Fibroblast of villous mesenchyme (primary cell): ENCODE measurements around the gene MICAL2. TPM values are rescaled to one million over a fixed set of nuclear protein-coding genes. Genes with fewer than 3 reads are reported as not detected.

ENCODE experiments used
- DNase-seq: peaks from one replicate; pipeline ENCODE4 v3.0.0-alpha.2; 2010; ENCODE audit warnings: low read depth
- H3K4me3 ChIP-seq: 2 replicates; pipeline ENCODE4 v1.5.1; 2011; ENCODE audit warnings: low read depth, mild to moderate bottlenecking, low read length
- total RNA-seq: library from RNA; depleted of rRNA; stranded (reverse); fragments of >200 nt; gene quantifications from 2 replicates; pipeline ENCODE4 v1.2.3, GENCODE V29; 2012
- TF ChIP-seq, protein P1 (sequence below): IDR thresholded peaks from 2 replicates; pipeline ENCODE4 v1.5.1; 2012; ENCODE audit warnings: low read depth, mild to moderate bottlenecking, low read length; ENCODE audit not compliant: insufficient read depth

Gene MICAL2
- total RNA-seq, 1 donor = 164 TPM

DNA sequence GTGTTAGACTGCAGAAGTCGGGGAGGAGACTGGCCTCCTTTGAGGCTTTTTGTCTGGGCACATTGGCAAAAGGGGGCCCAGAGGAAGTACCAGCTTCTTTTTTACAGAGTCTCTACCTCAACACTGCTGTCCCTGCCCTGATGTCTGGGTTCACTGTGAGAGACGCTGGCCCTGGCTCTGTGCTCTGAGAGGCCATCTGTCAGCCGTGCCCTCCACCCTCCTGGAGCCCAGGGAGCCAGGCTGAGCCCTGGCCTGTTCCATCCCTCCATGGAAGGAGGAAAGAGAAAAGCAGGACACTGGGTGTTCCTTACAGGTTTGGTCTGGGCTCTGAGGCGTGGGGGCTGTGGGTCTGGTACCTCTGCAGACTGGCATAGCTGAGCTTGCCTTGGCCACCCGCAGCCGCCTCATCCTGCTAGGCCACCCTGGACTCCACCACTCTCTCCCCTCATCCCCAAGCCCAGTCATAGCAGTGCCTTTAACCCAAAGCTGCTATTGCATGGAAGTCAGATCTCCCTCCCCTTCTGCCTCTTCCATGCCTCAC lies 161.5 kb downstream of the MICAL2 start:
- H3K4me3 ChIP-seq = no peak overlapping the region

DNA sequence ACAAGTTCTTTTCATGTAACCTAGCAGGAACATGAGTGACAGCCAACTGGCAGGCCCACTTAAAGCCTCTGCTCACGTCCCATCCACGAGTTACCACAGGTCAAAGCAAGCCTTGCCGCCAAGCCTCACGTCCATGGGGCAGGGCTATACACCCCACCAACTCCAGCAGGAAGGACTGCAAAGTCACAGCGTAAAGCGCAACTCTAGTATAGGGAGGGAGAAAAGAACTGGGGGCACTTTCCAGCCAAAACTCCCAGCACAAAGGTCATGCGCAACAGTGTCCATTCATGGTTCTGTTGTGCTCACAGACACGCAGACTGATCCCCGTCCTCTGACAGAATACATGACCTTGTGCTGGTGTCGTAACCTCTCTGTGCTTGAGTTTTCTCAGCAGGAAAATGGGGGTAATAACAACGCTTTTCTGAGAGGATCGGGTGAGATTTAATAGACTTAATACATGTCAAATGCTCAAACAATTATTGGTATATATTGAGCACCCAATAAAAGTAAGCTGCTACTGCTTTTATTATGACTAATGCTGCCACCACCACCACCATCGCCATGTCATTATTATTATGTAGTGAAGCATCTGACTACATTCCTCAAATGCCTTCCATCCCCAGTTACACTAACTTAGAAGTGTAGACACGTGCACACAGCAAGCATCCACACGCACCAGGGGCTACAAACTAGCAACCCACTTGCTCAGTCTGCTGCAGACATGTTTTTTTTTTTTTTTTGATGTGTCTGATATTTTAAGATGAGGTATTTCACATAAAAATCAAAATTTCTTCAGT lies 162.6 kb downstream of the MICAL2 start:
- DNase-seq = no peak
- no peak overlapping the region for H3K4me3 ChIP-seq
- TF ChIP-seq, protein P1, sequence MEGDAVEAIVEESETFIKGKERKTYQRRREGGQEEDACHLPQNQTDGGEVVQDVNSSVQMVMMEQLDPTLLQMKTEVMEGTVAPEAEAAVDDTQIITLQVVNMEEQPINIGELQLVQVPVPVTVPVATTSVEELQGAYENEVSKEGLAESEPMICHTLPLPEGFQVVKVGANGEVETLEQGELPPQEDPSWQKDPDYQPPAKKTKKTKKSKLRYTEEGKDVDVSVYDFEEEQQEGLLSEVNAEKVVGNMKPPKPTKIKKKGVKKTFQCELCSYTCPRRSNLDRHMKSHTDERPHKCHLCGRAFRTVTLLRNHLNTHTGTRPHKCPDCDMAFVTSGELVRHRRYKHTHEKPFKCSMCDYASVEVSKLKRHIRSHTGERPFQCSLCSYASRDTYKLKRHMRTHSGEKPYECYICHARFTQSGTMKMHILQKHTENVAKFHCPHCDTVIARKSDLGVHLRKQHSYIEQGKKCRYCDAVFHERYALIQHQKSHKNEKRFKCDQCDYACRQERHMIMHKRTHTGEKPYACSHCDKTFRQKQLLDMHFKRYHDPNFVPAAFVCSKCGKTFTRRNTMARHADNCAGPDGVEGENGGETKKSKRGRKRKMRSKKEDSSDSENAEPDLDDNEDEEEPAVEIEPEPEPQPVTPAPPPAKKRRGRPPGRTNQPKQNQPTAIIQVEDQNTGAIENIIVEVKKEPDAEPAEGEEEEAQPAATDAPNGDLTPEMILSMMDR = no peak

More for the DNA sequence above, 161.5 kb downstream of the MICAL2 start:
- TF ChIP-seq, protein P1 = no peak
- DNase-seq = no peak

GRCh38 chr11:12273618-12273995 lies 163.2 kb downstream of the MICAL2 start:
- DNase-seq = no peak
- no peak overlapping the region for H3K4me3 ChIP-seq
- TF ChIP-seq, protein P1 = no peak

DNA sequence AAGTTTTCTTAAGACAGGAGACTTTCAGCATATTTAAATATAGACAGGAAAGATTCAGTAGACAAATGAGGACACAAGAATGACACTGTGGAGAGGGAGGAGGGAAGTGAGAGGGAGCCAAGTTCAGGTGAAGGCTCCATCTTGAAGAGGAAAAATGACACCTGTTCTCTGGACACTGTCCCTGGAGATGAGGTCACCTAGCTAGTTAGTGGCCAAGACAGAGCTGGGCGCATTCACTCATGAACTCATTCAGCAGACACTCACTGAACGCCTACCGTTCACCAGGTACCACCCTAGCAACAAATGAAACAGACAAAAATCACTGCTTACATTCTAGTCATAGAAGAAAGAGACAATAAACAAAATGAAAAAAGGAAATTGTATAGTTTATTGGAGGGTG lies 163.7 kb downstream of the MICAL2 start:
- TF ChIP-seq, protein P1 = no peak
- no peak overlapping the region for H3K4me3 ChIP-seq
- DNase-seq = no peak

GRCh38 chr11:12274558-12275197 lies 164.3 kb downstream of the MICAL2 start:
- TF ChIP-seq, protein P1 = no peak
- no peak overlapping the region for H3K4me3 ChIP-seq
- no peak for DNase-seq

DNA sequence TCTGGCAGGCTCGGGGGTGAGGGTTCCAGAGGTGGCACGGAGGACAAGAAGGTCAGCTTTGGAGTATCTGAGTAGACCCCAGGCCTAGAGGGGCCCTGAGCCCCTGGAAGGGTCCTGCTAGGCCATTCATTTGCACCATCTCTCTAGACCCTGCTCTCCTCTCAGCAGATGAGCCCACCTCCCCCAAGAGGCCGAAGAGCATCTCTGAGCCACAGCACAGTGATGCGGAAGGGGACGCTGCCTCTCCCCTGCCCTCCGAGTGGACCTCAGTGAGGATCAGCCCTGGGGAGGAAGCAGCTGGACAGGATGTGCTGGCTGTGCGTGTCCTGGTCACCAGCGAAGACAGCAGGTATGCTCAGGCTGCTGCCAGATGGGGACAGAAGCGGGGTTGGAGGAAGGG lies 165.4 kb downstream of the MICAL2 start:
- TF ChIP-seq, protein P1 = no peak
- no peak for DNase-seq
- H3K4me3 ChIP-seq = no peak overlapping the region
